Left ventricle myocardium inferior (tissue), 1 donor: ENCODE results near the gene DELE1. TPM values are rescaled to one million over a fixed set of nuclear protein-coding genes. Genes with fewer than 3 reads are reported as not detected.
A peak's percentile ranks its signal among the peaks of the same experiment; 100 is the strongest.

ENCODE experiments used
- DNase-seq: peaks from one replicate; pipeline ENCODE4 v3.0.0-alpha.2; 2020
- H3K27ac ChIP-seq: fragments of 200-600 bp; replicated peaks from 2 replicates; pipeline ENCODE4 v1.8.0; 2021
- H3K27me3 ChIP-seq: fragments of 200-600 bp; 2 replicates; pipeline ENCODE4 v1.8.0; 2021; ENCODE audit warnings: low read depth
- H3K36me3 ChIP-seq: fragments of 200-600 bp; 2 replicates; pipeline ENCODE4 v1.8.0; 2021
- H3K4me1 ChIP-seq: fragments of 200-600 bp; 2 replicates; pipeline ENCODE4 v1.8.0; 2021
- H3K4me3 ChIP-seq: fragments of 200-600 bp; 2 replicates; pipeline ENCODE4 v1.8.0; 2021; ENCODE audit warnings: mild to moderate bottlenecking, moderate library complexity
- H3K9me3 ChIP-seq: fragments of 200-600 bp; replicated peaks from 2 replicates; pipeline ENCODE4 v1.8.0; 2021
- CTCF ChIP-seq: fragments of 200-600 bp; IDR thresholded peaks from 2 replicates; pipeline ENCODE4 v1.8.0; 2021; ENCODE audit warnings: antibody characterized with exemption, mild to moderate bottlenecking, borderline replicate concordance
- intact Hi-C: fragments of 100-400 bp; cut with micrococcal nuclease; formaldehyde crosslinking; loops from one replicate; pipeline ENCODE4 v1.11.0; 2022
- total RNA-seq: library from RNA; stranded (reverse); fragmentation: NEBNext Ultra II Directional; extraction: Animal tissue kit (Norgen Biotek cat#: 25700); gene quantifications from one replicate; pipeline ENCODE4 v1.2.1, GENCODE V29; 2021
- donor health status: DM: no; HTN: yes; CAD: no; lungs with severe emphysema.

The DELE1 gene
- total RNA-seq, 1 donor from 2014 or later = 125 TPM

- intact Hi-C loops = no loop called here
- Histone ChIP-seq H3K27me3 (no peaks in the 10 kb centered on the region), H3K27ac (peak overlapping the region; percentile 76), H3K4me1 (peaks cover 69% of the 10 kb centered on the region), H3K9me3 (no peaks in the 10 kb centered on the region), H3K36me3 (peaks cover 99% of the 10 kb centered on the region), H3K4me3 (no peak overlapping the region)
- no peak for TF ChIP-seq CTCF
- no peak for DNase-seq
Measured at GRCh38 chr5:141929398-141930058, 5.9 kb downstream of the DELE1 start.

- Histone ChIP-seq H3K4me1 (peaks cover 67% of the 10 kb centered on the region), H3K4me3 (no peak overlapping the region), H3K27ac (no peak overlapping the region), H3K36me3 (peaks cover 100% of the 10 kb centered on the region), H3K27me3 (no peaks in the 10 kb centered on the region), H3K9me3 (no peaks in the 10 kb centered on the region)
- no peak for TF ChIP-seq CTCF
- DNase-seq = no peak
- intact Hi-C loops = no loop called here
Measured at GRCh38 chr5:141931694-141932093, 8.0 kb downstream of the DELE1 start.

GRCh38 chr5:141933151-141933550 is 9.5 kb downstream of the DELE1 start:
- Histone ChIP-seq H3K9me3 (no peaks in the 10 kb centered on the region), H3K27me3 (no peaks in the 10 kb centered on the region), H3K4me1 (peaks cover 52% of the 10 kb centered on the region), H3K4me3 (no peak overlapping the region), H3K27ac (no peak overlapping the region), H3K36me3 (peaks cover 98% of the 10 kb centered on the region)
- intact Hi-C loops = no loop called here
- no peak for TF ChIP-seq CTCF
- DNase-seq = no peak

GRCh38 chr5:141934099-141934844 is 10.6 kb downstream of the DELE1 start:
- peak overlapping the region; percentile 61 for H3K27ac ChIP-seq
- peaks cover 41% of the 10 kb centered on the region for H3K4me1 ChIP-seq
- no peak overlapping the region for H3K4me3 ChIP-seq
- peak; percentile 30 for TF ChIP-seq CTCF
- peak; percentile 61 for DNase-seq
- peaks cover 98% of the 10 kb centered on the region for H3K36me3 ChIP-seq
- no peaks in the 10 kb centered on the region for H3K9me3 ChIP-seq
- no peaks in the 10 kb centered on the region for H3K27me3 ChIP-seq
- intact Hi-C loops = no loop called here

- no peak for DNase-seq
- H3K4me3 ChIP-seq = no peak overlapping the region
- intact Hi-C loops = no loop called here
- peaks cover 33% of the 10 kb centered on the region for H3K4me1 ChIP-seq
- peak overlapping the region; percentile 61 for H3K27ac ChIP-seq
- TF ChIP-seq CTCF = no peak
- H3K27me3 ChIP-seq = no peaks in the 10 kb centered on the region
- peaks cover 93% of the 10 kb centered on the region for H3K36me3 ChIP-seq
- H3K9me3 ChIP-seq = no peaks in the 10 kb centered on the region
Measured at GRCh38 chr5:141935538-141935937, 11.9 kb downstream of the DELE1 start.
